Stimulated activated naive CD8-positive, alpha-beta T cell treated with anti-CD3 and anti-CD28 coated beads, Interleukin-15, amount 100 ng/mL, for 72 hours (primary cell): ENCODE measurements around the gene TPPP2.
"Not testable (repeated sequence)": the region's sequence is repeated elsewhere in the genome, so short reads cannot be mapped to it uniquely, and the experiment has no call there.

Source experiments
- ATAC-seq: fragments of 150-1000 bp; cut with Tn5 transposase; 2 replicates; pipeline ENCODE4 v1.10.0; 2021; ENCODE audit warnings: mild to moderate bottlenecking, moderate library complexity
- DNase-seq, 2 donors: peaks; one replicate each; pipeline ENCODE4 v3.0.0; 2021 to 2022
- H3K27ac Mint-ChIP-seq, 2 donors: one replicate each; pipeline ENCODE4 v1.8.0; 2022; ENCODE audit warnings: mild to moderate bottlenecking in 2 of 2, mixed read lengths in 2 of 2, moderate library complexity in 2 of 2
- H3K27me3 Mint-ChIP-seq: one replicate; pipeline ENCODE4 v1.8.0; 2022; ENCODE audit warnings: mixed read lengths
- H3K4me1 Mint-ChIP-seq: one replicate; pipeline ENCODE4 v1.8.0; 2022; ENCODE audit warnings: mild to moderate bottlenecking, mixed read lengths
- H3K4me3 Mint-ChIP-seq, 2 donors: one replicate each; pipeline ENCODE4 v1.8.0; 2022; ENCODE audit warnings: mild to moderate bottlenecking in 2 of 2, mixed read lengths in 2 of 2, moderate library complexity in 1 of 2
- H3K9me3 Mint-ChIP-seq, 2 donors: one replicate each; pipeline ENCODE4 v1.8.0; 2022; ENCODE audit warnings: mixed read lengths in 2 of 2

Gene TPPP2

DNA sequence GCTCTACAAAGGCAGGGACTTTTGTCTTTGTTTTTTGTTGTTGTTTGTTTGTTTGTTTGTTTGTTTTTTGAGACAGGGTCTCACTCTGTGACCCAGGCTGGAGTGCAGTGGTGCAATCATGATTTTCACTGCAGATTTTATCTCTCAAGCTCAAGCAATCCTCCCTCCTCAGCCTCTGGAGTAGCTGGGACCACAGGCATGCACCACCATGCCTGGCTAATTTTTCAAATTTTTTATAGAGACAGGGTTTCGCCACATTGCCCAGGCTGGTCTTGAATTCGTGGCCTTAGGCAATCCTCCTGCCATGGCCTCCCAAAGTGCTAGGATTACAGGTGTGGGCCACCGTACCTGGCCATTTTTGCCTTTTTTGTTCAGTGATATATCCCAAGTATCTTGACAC lies 10.9 kb downstream of the TPPP2 start:
- not testable (repeated sequence) for DNase-seq, H3K9me3 Mint-ChIP-seq, H3K4me3 Mint-ChIP-seq, H3K4me1 Mint-ChIP-seq, ATAC-seq, H3K27ac Mint-ChIP-seq
- H3K27me3 Mint-ChIP-seq = peaks cover 22% of the 10 kb centered on the region

DNA sequence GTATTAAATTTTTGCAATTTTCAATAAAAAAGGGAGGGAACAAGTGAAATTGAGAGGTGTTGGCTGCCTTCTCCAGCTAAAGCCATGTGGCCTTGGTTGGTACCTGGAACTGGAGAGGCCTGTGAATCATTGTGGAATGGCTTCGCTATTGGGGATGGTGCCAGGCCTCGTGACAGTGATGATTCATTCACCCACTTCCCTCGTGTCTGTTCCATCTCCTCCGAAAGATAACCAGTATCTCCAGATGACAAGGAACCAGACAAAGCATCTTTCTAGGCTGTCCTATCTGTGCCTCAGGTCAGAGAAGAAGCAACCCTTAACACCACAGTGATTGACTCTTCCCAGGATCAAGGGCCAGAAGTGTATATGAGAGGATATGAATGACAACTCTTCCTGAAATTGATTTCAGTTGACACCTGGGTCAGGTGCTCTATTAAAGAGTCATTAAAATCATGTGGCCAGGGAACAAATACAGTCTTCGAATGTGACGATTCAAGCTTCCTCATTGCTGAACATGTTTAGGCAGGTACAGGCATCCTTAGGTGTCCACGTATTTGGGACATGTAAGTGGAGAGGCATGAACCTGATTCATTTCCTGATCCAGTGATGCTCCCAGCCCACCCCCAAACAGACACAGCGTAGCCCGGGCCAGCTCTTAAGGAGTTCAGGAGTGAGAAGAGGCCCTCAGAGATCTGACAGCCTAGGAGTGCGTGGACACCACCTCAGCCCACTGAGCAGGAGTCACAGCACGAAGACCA lies 11.8 kb downstream of the TPPP2 start, which contains the start of gene RNASE7:
TSS of gene RNASE7 (plus strand) at position 687 of the 758 bp plus-strand sequence. CDS start 631 bp downstream, outside the sequence.
- ATAC-seq (no peak), DNase-seq (no peak)
- Mint-ChIP-seq H3K27ac (peak within 1 kb of the TSS in 1 of 2 donors; percentile 73), H3K4me1 (no peaks in the 10 kb centered on the region), H3K27me3 (peaks cover 22% of the 10 kb centered on the region), H3K4me3 (no peak within 1 kb of the TSS), H3K9me3 (no peaks in the 10 kb centered on the region)

DNA sequence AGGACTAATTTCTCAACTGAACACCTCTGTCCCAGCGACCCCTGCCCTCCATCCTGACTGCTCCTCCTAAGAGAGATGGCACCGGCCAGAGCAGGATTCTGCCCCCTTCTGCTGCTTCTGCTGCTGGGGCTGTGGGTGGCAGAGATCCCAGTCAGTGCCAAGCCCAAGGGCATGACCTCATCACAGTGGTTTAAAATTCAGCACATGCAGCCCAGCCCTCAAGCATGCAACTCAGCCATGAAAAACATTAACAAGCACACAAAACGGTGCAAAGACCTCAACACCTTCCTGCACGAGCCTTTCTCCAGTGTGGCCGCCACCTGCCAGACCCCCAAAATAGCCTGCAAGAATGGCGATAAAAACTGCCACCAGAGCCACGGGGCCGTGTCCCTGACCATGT lies 12.9 kb downstream of the TPPP2 start:
- H3K4me3 Mint-ChIP-seq = no peak overlapping the region
- no peak overlapping the region for H3K27ac Mint-ChIP-seq
- peaks cover 22% of the 10 kb centered on the region for H3K27me3 Mint-ChIP-seq

DNA sequence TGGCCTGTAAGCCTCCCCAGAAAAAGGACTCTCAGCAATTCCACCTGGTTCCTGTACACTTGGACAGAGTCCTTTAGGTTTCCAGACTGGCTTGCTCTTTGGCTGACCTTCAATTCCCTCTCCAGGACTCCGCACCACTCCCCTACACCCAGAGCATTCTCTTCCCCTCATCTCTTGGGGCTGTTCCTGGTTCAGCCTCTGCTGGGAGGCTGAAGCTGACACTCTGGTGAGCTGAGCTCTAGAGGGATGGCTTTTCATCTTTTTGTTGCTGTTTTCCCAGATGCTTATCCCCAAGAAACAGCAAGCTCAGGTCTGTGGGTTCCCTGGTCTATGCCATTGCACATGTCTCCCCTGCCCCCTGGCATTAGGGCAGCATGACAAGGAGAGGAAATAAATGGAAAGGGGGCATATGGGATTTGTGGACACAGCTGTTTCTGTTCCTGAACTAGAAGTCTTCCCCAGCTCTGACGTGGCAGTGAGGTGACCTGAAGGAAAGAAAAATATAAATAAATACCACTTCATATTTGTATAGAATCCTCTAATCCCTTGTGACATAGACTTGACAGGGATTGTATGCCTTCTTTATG lies 13.5 kb downstream of the TPPP2 start:
- Mint-ChIP-seq H3K4me3 (no peak overlapping the region), H3K4me1 (no peaks in the 10 kb centered on the region), H3K9me3 (no peaks in the 10 kb centered on the region), H3K27ac (no peak overlapping the region), H3K27me3 (peaks cover 22% of the 10 kb centered on the region)
- DNase-seq (no peak), ATAC-seq (no peak)

More for the DNA sequence above, 12.9 kb downstream of the TPPP2 start:
- ATAC-seq = no peak
- H3K4me1 Mint-ChIP-seq = no peaks in the 10 kb centered on the region
- no peaks in the 10 kb centered on the region for H3K9me3 Mint-ChIP-seq
- DNase-seq = no peak

DNA sequence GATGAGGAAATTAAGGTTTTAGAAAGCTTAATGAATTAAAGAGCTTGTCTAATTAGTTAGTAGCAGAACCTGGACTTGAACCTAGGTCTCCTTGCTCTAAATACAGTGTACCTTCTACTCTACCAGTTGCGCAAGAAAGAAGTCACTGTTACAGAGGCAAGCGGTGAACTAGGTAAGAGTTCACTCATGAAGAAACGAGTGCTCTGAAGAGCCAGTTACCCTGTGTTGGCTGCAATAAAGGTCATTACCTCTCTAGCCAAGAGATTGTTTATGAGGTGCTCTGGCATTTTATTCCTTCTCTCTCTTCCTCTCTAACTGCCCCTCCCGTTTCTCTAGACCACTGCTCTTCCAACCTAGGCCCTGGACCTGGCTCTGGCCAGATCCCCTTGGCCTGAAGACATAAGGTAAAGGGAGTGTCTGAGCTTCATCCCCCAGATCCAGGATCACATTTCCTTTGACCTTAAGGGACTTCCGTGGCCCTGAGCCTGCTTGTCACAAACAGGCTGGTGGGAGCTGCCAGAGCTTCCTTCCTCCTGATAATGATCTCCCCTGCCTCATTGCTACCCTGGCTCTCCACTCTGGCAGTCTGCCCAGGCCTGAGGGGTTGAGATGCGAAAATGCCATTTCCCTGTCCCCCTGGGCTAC lies 14.1 kb downstream of the TPPP2 start:
- H3K27me3 Mint-ChIP-seq = peaks cover 22% of the 10 kb centered on the region
- H3K9me3 Mint-ChIP-seq = no peaks in the 10 kb centered on the region
- H3K27ac Mint-ChIP-seq = no peak overlapping the region
- ATAC-seq = no peak
- no peak overlapping the region for H3K4me3 Mint-ChIP-seq
- no peak for DNase-seq
- no peaks in the 10 kb centered on the region for H3K4me1 Mint-ChIP-seq

DNA sequence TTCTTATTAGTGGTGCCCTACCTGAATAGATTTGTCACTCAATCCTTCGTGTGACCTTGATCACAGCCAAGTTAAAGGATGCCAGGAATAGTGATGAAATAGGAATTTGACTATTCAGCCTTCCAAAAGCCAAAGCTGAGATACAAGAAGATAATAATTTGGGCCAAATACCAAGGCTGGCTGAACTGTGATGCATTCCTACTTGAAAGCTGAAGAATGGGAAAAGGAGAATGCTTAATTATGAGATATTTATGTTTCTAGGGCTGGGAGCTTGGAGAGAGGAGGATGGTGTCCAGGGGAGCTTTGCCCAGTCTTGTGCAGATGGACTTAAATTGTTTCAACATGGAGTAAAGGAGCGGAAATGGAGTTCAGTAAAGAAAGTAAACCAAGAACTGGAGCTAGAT lies 17.4 kb downstream of the TPPP2 start:
- H3K9me3 Mint-ChIP-seq = no peaks in the 10 kb centered on the region
- H3K27ac Mint-ChIP-seq = peak overlapping the region in 1 of 2 donors; percentile 5
- no peak overlapping the region for H3K4me3 Mint-ChIP-seq
- ATAC-seq = no peak
- H3K4me1 Mint-ChIP-seq = no peaks in the 10 kb centered on the region
- peaks cover 17% of the 10 kb centered on the region for H3K27me3 Mint-ChIP-seq
- DNase-seq = no peak

DNA sequence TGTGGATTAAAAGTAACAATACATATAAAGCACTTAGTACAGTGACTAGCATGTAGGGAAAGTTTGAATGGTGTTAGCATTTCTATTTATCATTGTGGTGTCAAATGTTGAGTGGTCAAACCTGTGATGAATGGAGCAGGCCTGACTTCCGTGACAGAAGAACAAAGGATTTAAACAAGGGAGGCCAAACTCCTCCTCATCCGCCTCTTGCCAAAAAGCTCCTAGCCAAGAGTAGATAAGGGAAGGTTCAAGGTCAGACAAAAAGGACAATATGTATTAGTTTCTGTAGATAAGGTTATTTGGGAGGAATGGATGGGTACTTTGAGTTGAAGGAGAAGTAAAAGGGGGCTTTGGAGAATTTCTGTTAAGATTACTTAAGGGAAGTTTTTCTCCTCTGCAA lies 18.6 kb downstream of the TPPP2 start:
- Mint-ChIP-seq H3K27ac (no peak overlapping the region), H3K4me1 (no peaks in the 10 kb centered on the region), H3K9me3 (no peaks in the 10 kb centered on the region), H3K27me3 (peaks cover 11% of the 10 kb centered on the region), H3K4me3 (no peak overlapping the region)
- ATAC-seq (no peak), DNase-seq (no peak)

DNA sequence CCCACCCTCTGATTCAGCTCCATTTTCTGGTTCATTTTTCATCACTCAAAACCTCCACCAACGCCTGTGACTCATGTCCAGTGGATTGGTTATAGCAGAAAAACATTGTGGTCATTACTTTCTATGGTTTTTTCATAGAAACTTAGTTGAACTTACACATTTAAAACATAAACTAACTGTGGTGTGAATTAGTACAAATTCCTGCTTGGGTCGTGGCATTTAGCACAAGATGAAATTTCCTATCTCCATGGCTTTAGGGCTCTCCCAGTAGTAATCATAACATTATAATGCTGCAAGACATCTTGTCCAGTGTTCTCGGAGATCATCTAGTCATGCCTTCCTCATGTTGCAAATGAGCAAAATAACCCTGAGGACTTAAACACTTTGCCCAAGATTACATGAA lies 19.3 kb downstream of the TPPP2 start:
- H3K4me1 Mint-ChIP-seq = peaks cover 4% of the 10 kb centered on the region
- H3K27me3 Mint-ChIP-seq = peaks cover 11% of the 10 kb centered on the region
- no peak for ATAC-seq
- no peaks in the 10 kb centered on the region for H3K9me3 Mint-ChIP-seq
- DNase-seq = no peak
- H3K4me3 Mint-ChIP-seq = no peak overlapping the region
- H3K27ac Mint-ChIP-seq = no peak overlapping the region

DNA sequence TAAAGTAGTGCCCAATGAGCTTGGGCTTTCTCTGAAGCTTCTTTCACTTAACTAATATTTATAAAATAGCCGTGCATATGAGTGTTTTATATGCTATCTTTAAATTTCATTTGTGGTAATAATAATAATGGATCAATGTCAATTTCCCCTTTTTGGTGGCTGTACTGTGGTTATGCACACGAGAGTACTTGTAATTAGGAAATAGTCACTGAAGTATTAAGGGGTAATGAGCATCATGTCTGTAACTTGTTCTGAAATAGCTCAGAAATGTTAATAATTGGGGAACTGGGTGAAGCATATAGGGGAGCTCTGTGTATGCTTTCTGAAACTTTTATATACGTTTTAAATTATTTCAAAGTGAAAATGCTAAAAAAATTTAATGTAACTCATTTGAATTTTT lies 20.6 kb downstream of the TPPP2 start:
- no peak overlapping the region for H3K4me3 Mint-ChIP-seq
- no peak overlapping the region for H3K27ac Mint-ChIP-seq
- peaks cover 6% of the 10 kb centered on the region for H3K4me1 Mint-ChIP-seq
- no peaks in the 10 kb centered on the region for H3K9me3 Mint-ChIP-seq
- ATAC-seq = no peak
- no peaks in the 10 kb centered on the region for H3K27me3 Mint-ChIP-seq
- DNase-seq = no peak

DNA sequence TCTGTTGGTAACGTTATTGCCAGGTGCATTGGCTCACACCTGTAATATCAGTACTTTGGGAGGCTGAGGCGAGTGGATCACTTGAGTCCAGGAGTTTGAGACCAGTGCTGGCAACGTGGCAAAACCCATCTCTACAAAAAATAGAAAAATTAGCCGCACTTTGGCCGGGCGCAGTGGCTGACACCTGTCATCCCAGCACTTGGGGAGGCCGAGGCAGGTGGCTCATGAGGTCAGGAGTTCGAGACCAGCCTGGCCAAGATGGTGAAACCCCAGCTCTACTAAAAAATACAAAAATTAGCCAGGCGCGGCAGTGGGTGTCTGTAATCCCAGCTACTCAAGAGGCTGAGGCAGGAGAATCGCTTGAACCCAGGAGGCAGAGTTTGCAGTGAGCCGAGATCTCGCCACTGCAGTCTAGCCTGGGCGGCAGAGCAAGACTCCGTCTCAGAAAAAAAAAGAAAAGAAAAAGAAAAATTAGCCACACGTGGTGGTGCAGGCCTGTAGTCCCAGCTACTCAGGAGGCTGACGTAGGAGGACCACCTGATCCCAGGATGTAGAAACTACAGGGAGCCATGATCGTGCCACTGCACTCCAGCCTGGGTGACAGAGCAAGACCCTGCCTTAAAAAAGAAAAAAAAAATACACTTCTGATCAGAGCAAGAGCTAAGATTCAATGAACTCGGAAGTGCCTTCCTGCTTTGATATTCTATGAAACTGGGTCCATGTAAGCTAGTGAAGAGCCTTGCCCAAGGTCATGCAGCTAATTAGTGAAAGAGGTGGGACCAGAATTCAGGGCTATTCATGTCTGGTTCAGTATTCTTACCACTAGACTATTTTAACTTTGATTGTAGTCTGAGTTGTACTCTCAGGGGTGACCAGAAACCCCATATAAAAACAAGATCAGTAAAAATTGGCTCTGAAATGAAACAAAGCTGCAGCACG lies 23.4 kb downstream of the TPPP2 start:
- ATAC-seq = no peak
- Mint-ChIP-seq H3K9me3 (no peaks in the 10 kb centered on the region), H3K4me1 (peaks cover 6% of the 10 kb centered on the region), H3K27ac (no peak overlapping the region), H3K27me3 (no peaks in the 10 kb centered on the region), H3K4me3 (no peak overlapping the region)
- no peak for DNase-seq

DNA sequence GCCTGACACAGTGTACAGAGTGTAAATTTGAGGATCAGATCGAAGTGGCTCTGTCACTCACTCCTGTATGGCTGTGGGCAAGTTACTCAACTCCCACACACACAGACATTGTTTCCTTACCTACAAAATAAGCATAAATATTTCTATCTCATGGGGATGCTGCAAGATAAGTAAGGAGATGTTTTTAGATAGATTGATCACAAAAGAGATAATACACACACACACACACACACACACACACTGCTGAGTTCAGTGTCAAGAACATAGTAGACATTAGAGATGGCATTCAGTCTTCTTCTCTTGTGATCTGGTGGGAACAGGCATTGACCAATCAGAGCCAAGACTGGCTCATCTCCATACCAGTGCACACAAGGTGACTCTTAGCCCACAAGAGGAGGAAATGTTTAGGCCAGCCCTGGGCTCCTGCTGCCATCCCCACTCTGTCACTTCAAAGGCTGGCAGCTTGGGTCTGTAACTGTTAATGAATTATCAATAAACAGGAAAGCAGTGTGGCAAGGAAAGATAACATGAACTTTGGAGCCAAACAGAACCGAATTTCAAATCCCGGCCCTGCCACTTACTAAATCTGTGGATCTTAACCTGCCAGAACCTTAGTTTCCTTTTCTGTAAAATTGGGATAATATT lies 24.2 kb downstream of the TPPP2 start:
- DNase-seq (no peak), ATAC-seq (peak; percentile 54)
- Mint-ChIP-seq H3K27me3 (no peaks in the 10 kb centered on the region), H3K4me1 (peaks cover 6% of the 10 kb centered on the region), H3K9me3 (no peaks in the 10 kb centered on the region), H3K27ac (no peak overlapping the region), H3K4me3 (no peak overlapping the region)

DNA sequence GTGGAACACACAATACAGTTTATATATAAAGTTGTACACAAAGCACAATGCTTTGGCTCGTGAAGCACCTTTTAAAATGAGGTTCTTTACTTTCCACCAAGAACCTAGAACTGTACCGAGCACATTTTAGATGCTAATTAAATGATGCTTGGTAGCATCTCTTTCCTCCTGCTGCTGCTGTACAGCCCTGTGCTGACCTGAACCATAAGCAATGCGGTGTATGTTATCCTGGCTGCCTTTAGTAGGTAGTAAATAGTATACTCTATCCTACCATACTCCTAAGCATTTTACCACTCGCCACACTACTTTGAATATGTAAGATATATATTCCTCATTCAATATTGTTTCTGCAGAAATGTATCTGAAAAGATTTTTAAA lies 24.7 kb downstream of the TPPP2 start:
- no peak overlapping the region for H3K4me3 Mint-ChIP-seq
- ATAC-seq (no peak), DNase-seq (no peak)
- H3K9me3 Mint-ChIP-seq = no peaks in the 10 kb centered on the region
- H3K27me3 Mint-ChIP-seq = peaks cover under 1% of the 10 kb centered on the region
- peaks cover 6% of the 10 kb centered on the region for H3K4me1 Mint-ChIP-seq
- no peak overlapping the region for H3K27ac Mint-ChIP-seq

DNA sequence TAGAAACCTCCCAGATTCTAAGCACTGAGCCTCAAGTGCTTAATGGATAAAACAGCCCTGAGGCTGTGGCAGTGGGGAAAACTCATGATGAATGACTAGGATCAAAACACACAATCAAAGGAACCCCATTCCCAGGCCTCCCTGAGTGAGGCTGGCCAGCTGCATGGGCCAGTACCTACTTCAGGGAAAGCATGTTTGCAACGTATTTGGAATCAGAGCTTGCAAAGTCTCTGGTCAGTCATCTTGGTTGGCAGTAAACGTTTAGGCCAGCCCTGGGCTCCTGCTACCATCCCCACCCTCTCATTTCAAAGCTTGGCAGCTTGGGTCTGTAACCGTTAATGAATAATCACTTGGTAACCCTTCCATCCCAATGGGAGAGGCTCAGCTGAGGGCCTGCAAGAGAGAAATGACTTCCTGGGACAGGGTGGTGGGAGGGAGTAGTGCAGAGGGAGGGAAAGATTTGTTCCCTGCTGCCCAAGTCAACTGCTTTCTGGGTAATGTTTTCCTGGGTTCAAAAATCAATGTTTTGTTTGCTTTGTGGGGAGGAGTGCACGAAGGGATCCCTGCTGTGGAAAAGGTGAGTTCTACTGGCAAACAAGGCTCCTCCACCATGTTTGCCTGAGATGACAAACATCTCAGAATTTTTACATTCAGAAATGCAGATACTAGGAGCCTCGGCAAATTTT lies 25.6 kb downstream of the TPPP2 start:
- ATAC-seq (no peak), DNase-seq (no peak)
- H3K27ac Mint-ChIP-seq = no peak overlapping the region
- H3K9me3 Mint-ChIP-seq = no peaks in the 10 kb centered on the region
- no peak overlapping the region for H3K4me3 Mint-ChIP-seq
- peaks cover 6% of the 10 kb centered on the region for H3K4me1 Mint-ChIP-seq
- peaks cover 8% of the 10 kb centered on the region for H3K27me3 Mint-ChIP-seq

DNA sequence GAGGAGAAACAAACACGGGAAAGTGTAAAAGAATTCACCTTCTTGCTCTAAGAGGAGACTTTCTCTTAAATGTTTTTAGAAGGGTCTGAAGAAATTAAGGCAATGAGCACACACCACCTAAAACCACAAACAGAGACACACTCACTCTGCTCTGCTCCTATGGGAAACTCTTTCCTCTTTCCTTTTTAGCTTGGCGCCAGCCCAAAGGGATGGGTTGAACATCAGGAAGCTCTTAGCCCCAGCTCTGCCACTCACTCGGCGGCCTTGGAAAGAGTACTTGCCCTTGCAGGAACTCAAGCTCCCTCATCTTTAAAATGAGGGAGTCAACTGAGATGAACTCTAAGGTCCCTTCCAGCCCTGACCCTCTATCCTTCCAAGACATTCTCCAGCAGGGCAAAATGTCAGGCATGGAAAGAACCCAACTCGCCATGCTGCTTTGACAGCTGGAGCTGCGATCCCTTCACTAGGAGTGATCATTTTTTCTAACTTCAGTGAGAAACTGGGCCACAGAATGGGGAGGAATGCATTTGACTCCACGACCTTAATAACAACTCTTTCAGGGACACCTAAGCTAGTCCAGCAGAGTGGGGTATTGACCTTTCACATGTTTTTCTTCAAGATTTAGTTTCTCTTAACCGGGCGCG lies 26.6 kb downstream of the TPPP2 start:
- Mint-ChIP-seq H3K27ac (no peak overlapping the region), H3K4me3 (no peak overlapping the region), H3K4me1 (peaks cover 6% of the 10 kb centered on the region), H3K27me3 (peaks cover 17% of the 10 kb centered on the region), H3K9me3 (no peaks in the 10 kb centered on the region)
- DNase-seq (no peak), ATAC-seq (no peak)
